Right lung (tissue), 5 donors: ENCODE data around the gene TP53AIP1. TPM values are rescaled to one million over a fixed set of nuclear protein-coding genes. Genes with fewer than 3 reads are reported as not detected.
A peak's percentile ranks its signal among the peaks of the same experiment; 100 is the strongest.

Source experiments
- DNase-seq, 2 donors: peaks; one replicate each; pipeline ENCODE4 v3.0.0-alpha.2; 2013
- polyA plus RNA-seq, 5 donors: library from polyadenylated mRNA; unstranded; fragments of 120-200 nt; gene quantifications; one replicate each; pipeline versions ENCODE4 v1.2.1 to v1.2.3, GENCODE V29; 2013; ENCODE audit warnings: inconsistent platforms in 1 of 5, low replicate concordance in 1 of 5; ENCODE audit not compliant: insufficient read length in 5 of 5, insufficient read depth in 1 of 5

Gene TP53AIP1
- polyA plus RNA-seq, 5 donors, result 0.48 to 1.1 (median 0.60) TPM

GRCh38 chr11:128943428-128943976 is 831 bp upstream of the TP53AIP1 start:
- DNase-seq, result no peak

- DNase-seq, result no peak
Observed at GRCh38 chr11:128942272-128942612, 429 bp downstream of the TP53AIP1 start.

GRCh38 chr11:128941573-128942271 is 949 bp downstream of the TP53AIP1 start:
- DNase-seq, result no peak

DNA sequence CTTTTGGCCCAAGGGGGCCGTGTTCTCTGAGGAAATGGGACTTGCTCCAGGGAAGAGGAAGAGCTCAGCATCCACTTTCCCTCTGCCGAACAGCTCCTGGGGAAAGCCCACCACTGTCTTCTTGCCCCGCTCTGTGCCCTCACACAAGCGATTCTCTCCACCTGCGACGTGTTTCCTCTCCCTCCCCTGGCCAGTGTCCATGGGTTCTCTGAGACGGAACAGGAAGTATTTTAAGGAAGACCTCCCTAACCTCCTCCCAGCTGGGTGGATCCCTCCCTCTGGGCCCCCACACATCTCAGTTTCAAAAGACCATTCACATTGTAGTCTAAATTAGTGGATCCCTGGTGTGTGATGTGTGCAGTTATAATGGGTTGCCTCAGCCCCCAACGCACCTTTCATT is 1.6 kb downstream of the TP53AIP1 start:
- DNase-seq, result no peak

DNA sequence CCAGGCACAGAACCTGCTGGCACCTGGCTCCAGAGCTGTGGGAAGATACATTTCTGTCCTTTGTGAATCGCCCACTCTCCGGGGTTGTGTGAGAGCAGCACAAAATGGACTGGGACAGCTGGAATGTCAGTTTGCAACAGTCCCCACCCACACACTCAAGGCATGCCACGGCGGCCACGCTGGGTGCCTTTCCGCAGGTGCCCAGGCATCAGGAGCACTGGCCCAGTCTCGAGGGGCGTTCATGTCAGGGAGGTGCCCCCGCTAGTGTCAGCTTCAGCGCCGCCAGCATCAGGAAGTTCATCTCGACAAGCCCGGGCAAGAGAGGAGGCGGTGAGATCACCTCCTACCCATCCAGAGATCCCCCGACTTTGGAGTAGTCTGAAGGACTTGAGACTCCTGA is 2.1 kb downstream of the TP53AIP1 start:
- no peak for DNase-seq

GRCh38 chr11:128940156-128940555 is 2.5 kb downstream of the TP53AIP1 start:
- DNase-seq, result no peak

DNA sequence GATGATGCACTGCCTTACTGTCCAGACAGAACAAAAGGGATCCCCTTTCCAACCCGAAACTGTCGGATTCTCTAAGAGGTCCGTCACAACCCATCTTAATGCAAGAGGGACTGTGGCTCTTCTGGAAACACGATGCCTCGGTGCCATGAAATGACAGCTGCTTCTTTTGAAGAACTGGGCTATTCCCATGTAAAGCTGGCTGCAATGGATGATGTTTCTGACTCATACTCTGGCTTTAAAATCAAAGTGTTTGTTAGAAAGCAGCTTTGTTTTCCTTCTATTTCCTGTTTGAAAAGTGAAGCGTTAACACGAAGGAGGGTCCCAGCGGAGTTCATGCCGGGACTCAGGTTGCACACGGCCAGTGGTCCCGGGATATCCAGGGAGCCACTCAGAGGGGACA is 3.1 kb downstream of the TP53AIP1 start:
- no peak for DNase-seq

- no peak for DNase-seq
Observed at GRCh38 chr11:128938156-128938885, 4.3 kb downstream of the TP53AIP1 start.

DNA sequence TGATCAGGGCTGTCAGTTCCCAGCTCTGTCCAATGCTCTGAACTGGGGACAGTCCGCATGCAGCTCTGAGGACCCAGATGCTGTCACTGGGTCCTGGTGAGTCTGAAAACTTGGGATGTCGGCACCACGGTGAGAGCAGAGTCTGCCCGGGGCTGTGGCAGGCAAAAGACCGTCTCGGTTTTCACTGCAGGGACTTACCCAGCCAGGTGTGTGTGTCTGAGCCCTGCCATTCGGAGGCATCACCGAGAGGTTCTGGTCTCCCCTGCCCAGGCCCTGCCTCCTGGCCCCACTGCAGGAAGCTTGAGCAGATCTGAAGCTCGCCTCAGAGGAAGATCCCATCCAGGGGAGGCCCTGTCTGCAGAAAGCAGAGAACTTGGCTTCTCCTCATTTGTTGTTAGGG is 5.2 kb downstream of the TP53AIP1 start:
- no peak for DNase-seq

DNA sequence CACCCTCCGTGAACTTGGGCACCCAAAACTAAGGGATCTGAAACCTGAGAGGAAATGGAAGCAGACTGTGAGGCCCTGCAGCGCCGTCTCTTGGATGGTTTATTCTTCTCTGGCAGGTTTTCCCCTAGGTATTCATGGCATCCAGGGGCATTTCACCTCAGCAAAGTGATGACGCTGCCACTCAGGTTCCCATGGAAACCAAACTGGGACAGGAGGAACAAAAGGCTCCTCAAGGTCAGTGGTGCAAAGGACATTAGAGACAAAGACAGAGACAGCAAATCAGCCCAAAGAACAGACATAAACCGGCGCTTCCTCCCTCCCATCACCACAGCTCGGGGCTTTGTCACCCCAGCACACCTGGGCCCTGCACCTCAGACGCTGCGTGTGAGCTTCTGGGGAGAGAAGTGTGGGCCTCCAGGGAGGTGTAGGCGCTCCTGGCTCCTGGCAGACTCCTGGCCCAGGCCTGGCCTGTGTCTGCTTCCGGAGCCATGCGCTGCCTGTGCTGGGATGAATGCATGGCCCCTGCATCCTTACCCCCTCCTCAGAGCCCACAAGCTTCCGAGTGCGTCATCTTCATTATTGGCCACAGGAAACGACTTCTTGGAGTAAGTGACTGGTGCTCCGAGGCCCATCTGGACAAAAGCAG is 5.9 kb downstream of the TP53AIP1 start:
- peak; percentile 29 to 41 for DNase-seq

- no peak for DNase-seq
Observed at GRCh38 chr11:128934926-128935325, 7.7 kb downstream of the TP53AIP1 start.

DNA sequence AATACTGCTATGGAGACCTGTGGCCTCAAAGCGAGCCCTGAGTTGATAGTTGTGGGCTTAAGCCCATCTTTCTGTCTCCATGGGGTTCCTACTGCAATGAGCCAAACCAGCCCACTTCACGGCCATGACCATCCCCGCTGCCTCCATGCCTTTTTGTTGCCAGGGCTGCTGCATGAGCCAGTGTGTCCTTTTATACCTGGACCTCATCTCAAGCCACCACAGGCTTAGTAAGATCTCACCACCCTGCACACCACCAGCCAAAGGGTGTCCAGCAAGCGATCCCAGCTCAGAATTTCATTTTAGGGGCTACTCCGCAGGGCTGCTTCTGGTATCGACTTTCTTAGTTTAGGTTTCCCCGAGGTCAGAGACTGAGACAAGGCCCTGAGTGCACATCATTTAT is 8.3 kb downstream of the TP53AIP1 start:
- DNase-seq, result no peak

DNA sequence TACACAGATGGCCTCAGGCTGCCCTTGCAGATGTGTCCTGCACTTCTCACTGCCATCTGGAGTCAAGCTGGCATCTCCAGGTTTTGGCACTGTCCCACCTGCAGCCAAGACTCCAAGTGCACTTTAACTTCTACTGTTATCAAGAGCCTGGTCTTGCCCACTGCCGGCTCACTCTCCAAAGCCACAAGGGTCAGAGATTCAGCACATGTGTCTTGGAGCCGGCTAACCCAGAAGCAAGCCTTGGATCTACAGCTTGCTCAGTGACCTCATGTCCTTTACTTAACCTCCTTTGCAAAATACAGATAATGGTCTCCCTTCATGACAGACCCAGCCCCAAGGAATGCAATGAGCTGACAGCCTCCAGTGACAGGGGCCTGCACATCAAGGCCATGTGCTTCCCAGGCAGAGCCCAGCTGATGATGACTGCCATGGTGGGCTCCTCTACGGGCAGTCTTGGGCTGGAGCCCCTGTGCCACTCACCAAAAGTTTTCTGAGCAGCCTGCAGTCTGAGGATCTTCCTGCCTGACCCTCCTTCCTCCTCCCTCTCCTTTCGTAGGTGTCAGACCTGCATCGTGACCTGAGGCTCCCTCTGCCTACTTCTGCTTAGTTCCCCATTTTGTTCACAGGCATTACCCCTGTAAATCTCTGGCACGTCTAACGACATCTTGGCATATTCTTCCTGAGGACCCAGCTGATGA is 9.0 kb downstream of the TP53AIP1 start:
- no peak for DNase-seq

DNA sequence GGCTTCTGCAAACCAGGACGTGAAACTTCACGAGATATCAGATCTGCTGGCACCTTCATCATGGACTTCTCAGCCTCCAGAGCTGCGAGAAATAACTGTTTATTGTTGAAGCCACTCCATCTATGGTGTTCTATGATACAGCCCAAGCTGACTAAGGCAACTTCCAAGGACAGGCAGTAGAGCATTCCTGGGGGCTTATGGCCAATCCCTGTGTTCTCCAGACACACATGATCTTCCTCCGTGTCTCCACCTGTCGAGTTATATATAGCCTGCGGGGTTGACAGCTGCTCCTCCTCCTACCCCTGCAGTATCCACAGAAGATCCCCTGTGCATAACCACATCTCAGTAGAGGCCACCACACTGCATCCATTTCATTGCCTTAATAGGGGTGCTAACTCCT is 11.0 kb downstream of the TP53AIP1 start:
- DNase-seq, result no peak

DNA sequence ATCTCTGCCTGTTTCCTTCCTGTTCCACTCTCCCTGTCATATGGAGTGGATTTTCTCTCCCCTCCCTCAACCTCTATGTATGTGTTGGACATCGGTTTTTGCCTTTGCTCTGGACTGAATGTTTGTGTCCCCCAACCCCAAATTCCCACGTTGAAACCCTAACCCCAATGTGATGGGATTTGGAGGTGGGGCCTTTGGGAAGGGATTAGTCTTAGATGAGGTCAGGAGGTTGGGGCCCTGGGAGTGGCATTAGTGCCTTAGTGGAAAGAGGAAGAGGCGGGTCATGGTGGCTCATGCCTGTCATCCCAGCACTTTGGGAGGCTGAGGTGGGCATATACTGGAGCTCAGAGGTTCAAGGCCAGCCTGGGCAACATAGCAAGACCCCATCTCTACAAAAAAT is 11.6 kb downstream of the TP53AIP1 start:
- DNase-seq, result no peak

DNA sequence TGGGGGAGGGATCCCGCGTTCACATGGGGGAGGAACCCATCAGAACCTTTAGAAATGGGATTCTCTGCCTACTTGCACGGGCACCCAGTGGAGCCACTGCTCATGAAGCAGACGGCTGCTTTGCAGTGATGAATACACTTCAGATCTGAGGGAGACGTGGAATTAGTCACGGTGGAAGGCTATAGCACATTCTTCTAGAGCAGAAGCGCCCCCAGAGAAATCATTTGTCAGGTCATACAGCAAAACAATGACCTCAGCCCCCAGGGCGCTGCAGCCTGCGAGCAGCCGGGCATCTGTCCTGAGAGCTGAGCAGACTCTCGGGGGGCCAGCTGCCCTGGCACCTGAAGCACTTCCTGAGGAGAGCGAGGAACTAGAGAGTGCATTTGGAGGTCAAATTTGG is 12.7 kb downstream of the TP53AIP1 start:
- no peak for DNase-seq

- no peak for DNase-seq
Observed at GRCh38 chr11:128929468-128929867, 13.2 kb downstream of the TP53AIP1 start.

GRCh38 chr11:128928400-128928799 is 14.3 kb downstream of the TP53AIP1 start:
- DNase-seq, result no peak

DNA sequence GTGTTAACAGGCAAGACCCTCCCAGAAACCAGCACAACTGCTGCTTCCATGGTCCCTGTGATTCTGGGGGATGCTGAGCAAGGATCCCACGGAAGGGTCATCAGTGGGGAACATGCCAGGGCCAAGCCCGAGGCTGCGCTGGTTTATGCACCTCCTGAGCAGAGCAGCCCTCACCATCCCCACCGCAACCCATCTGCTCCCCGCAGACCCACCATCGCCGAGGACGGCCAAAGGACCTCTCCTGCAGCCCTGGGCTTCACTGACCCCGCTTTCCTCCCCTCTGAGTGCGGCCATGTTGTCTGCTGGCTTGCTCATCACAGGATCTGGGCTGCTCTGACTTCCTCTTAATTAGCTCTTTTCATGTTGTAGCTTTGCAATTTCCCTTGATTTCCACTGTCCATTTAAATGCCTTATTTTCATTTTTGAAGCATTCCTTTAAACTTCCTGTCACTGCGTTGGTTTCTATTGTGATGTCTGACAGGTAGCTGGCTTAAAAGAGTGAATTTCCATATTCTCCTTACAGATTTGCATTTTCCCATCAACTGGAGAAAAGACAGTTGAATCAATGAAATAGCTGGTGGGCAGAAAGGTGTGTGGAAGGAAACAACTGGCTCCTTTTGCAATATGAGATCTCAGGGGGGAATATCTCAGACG is 14.9 kb downstream of the TP53AIP1 start:
- DNase-seq, result no peak

DNA sequence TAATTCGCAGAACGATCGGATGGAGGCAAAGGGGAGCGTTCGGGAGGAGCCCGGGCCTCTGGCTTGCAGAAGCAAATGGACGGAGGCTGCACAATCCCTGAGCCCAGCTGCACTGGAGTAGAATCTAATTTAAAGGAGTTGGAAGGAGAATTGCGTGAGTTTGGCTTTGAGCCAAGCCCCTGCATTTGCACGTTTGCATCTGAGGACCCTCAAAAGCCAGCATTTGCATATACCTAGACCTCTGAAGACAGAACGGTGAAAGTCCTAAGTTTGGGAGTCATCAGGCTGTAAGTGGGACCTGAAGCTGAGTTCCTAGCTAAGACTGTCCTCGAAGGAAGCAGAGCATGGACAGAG is 15.6 kb downstream of the TP53AIP1 start:
- DNase-seq, result no peak

DNA sequence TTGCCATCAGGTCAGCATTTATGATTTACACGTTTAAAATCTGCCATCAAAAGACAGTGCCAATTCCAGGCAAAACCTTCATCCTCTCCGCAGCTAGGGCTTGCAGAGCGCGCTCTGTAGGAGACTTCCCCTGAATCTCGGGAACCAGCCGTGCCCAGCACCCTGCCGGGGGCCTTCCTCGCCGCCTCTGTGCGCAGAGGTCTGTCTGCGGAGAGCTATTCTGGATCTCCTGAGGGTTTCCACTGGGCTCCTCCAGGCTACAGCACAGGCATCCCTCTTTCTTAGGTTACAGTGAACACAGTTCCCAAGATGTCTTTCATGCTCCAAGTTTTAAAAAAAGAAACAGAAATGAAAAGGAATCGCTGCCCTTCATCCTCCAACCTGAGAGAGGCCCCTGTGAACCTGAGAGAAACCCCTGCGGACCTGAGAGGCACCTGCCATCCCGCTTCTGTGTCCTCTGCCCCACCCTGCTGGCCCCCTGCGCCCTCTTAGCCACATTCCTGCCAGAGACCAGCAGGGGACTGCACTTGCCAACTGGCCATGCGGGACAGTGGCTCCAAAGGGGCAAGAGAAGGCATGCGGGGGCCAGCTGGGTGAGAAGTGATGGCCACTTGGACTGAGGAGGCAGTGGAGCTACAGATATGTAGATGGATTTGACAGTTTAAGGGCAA is 16.1 kb downstream of the TP53AIP1 start:
- no peak for DNase-seq
